T-helper 9 cell (primary cell): Measurements from ENCODE around the gene DOCK1.
"Not testable (repeated sequence)": the region's sequence is repeated elsewhere in the genome, so short reads cannot be mapped to it uniquely, and the experiment has no call there.

Experiments used
- DNase-seq: peaks from one replicate; pipeline ENCODE4 v3.0.0-alpha.2; 2020

Gene DOCK1

DNA sequence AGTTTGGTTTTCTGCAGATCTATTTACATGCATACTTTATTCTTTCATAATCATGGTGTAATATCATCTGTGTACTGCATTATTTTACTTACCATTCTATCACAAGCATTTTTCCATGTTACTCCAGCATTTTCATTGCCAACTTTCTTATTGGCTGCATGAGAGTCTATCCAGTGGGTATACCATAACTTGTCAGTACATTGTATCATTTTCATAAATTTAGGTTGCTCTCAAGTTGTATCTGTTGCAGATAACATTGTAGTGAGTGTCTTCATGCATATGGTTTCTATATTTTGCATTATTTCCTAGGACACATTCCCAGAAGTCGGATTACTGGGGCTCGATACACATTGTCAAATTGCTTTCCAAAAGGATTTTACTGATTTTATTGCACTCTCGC is 378.3 kb downstream of the DOCK1 start:
- no peak for DNase-seq

DNA sequence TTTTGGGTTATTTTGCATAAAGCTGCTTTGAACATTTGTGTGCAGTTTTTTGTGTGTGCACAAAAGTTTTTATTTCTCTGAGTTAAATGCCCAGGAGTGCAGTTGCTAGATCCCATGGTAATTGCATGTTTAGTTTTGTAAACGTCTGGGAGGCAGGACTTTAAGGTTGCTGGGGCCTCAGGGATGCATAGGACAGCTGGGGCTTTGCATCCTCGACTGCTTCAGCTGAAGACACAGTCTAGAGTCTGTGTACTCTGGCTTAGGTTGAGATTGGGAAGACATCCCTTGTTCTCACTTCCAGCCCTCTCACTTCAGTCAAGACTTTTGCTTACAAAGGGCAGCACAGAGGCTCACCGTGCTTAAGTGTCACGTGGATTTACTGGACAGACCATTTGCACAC is 385.6 kb downstream of the DOCK1 start:
- DNase-seq, result no peak

DNA sequence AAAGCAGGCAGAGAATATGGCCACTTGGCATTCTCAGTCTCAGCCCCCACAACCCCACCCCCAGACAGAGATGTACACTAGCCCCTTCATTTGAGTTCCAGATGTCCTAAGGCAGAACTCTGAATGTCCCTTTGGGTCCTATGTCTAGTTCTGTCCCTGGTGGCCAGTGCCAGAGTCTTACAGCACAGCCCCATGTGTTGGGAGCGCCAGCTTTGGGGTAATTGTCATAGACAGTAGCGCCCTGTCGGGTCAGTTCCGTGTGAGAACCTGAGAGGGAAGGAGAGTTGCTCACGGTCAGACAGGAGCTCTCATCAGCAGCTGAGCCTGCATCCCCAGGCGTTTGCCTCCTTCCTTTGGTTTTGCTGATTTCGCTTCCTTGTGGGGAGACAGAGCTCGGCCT is 386.1 kb downstream of the DOCK1 start:
- no peak for DNase-seq

DNA sequence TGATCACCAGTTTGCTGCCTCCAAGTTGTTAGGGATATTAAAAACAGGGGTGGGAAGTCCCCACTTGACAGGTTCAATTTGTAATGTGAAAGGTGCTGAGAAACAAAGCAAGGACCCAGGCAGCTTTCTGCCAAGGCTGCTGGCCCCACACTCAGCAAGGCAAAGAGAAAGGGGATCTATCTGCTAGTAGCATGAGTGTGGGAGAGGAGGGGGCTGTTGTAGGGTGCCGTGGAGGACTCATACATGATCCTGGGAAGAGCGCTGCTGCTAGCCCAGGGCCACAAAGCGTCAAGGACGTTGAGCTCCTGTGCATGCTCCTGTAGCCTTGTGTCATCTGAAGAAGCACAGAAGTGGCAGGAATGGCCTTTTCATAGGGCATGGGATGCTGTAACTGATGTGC is 387.7 kb downstream of the DOCK1 start:
- no peak for DNase-seq

DNA sequence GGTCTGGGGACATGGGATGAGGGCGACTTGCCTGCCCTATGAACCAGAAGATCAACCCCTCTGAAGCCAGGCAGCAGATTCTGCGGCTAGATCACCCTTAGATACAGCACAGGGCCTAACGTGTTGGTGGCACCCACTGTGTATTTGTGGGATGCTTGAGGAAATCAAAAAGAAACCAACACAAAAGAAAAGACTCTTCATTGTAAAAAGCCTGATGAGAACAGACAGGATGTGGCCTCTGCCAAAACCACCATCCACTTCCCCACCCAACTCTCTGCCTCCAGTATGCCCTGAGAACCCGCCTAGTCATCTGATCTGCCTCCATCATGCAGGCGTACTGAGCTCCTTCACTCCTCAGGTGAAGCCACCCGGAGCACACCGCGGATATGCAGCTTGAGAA is 388.4 kb downstream of the DOCK1 start:
- DNase-seq, result peak; percentile 8

DNA sequence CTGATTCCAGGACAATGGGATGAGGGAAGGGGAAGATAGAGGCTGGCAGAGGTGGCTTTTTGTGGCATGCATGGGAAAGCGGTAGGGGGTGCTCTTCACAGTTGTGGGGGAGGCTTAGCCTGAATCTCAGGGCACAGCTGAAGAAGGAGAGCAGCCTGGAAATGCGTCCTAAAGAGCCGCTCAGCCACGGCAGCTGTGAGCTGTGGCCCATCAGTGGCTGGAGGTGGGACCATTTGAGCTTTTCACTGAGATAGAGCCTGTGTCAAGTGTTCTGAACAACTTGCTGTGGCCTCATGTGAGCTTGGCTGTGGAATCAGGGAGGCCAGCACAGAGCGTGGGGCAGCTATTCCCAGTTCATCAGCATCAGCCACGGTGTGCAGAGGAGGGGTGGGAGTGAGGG is 391.5 kb downstream of the DOCK1 start:
- DNase-seq, result no peak

DNA sequence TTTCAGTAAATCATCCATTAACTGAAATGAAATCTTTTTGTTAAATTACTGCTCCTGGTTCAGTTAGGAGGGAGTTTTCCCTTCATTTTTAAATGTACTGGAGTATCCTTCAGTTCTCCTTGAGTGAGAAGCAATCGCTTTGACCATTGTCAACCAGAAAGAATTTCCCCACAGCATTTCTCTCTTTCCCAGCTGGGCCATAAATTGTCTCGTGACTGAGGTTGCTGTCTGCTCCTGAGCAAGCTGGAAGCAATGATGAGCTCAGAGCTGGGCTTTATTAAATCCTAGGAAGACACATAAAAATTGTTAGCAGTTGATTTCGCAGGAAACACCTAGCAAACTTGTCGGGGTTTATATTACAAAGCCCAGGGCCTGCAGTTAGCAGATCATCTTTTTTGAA is 393.2 kb downstream of the DOCK1 start:
- DNase-seq, result no peak

DNA sequence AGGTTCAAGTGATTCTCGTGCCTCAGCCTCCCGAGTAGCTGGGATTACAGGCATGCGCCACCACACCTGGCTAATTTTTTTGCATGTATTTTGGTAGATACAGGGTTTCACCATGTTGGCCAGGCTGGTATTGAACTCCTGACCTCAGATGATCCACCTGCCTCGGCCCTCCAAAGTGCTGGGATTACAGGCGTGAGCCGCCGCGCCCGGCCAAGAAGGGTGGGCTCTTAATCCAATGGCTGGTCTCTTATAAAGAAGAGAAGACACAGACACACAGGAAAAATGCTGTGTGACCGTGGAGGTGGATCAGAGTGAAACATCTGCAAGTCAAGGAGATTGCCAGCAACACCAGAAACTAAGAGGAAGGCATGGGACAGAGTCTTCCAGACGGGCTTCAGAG is 394.0 kb downstream of the DOCK1 start:
- DNase-seq, result not testable (repeated sequence)

DNA sequence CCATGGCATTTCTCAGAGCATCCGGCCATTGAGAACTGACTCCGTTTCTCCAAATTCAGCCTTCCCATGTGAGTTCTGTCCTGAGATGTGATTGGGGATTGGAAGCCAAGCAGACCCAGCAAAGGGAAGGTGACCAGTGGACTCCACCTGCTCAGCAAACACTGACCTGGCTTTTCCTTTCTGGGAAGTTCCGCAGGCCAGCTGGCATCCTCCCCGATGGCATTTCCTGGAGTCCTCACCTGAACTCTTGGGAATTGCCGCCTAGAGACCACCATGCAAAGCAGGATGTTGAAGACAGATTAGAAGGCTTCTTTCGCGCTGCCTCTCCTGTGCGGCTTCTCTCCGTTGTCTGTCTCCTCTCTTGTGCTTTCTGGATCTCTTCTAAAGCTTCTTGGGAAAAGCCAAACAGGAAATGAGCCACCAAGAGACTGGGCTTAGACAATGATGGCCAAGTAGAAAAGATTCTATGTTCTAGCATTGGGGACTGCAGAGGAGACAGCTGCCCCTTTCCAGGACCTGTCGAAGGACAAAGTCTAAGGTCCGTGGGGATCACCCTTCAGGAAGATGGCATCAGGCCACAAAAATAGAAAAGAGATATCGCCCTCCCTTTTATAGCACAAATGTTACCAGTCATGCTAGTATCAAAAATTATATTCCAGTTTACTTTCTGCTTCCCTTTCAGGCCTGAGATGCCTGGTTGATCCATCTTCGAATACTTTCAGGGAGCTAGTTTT is 394.9 kb downstream of the DOCK1 start:
- no peak for DNase-seq

DNA sequence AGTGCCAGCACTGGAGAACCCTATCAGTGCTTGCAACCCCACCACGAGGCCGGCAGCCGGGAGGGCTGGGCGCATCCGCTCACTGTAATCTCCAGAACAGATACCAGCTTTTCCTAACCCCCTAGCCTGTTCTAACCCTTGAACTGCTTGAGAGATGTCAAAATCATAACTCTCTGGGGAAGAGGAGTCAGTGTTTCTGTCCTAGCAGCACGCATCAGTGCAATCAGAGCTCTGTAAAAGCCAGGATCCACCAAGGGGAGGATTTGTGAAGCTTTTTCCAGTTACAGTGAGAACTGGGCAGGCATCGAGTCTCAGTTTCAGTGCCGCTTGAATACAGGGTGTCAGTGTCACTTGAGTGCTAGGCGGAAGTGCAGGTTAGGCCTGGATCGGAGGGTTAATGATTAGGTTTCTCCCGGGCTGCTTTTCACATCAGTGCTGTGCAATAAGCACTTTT is 395.7 kb downstream of the DOCK1 start:
- no peak for DNase-seq

DNA sequence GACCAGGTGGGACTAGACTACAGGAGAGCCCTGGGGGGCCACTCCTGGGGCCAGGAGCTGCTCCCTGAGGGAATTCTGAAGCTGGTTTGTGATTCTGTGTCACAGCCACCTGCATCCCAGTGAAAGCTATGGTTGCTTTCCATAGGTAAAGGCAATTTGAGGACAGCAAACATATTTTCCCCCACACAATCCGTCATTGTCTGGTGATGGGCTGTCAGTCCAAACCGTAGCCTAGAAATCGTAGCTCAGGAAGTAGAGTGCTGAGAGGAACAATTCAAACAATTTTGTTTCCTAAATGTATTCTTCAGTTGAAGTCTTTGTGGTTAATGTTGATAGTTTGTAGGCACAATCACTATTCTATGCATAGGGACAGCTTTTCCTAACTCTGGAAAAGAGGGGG is 397.1 kb downstream of the DOCK1 start:
- no peak for DNase-seq

DNA sequence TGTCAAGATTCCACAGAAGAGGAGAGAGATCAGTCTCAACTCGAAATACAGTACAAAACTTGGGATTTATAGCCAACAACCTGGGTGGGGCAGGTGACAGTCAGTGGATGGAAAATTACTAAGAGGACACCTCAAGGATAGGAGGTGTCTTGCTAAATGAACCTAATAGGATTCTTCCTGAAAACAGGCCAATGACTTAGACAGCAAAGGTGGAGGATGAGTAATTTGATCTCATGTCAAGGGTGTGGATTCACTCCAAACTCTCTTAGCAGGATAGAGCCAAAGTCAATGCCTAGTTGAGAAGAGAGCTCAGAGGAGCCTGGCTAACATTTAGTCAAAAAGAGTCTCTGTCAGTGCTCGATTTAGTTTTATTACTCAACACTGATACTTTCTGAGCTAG is 397.9 kb downstream of the DOCK1 start:
- no peak for DNase-seq

DNA sequence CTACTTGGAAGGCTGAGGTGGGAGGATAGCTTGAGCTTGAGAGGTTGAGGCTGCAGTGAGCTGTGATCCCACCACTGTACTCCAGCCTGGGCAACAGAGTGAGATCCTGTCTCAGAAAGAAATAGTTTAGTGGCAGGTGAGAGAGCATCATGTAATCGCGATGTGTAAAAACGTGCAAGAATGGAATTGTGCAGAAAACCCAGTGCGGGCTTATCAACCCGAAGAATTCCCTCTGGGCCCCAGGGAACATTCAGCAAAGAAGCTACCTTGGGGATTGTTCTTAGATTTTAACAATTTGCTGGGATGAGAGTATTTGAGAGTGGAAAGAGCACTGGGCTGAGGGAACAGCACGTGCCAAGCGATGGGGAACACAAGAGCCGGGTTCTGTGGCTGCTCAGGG is 398.5 kb downstream of the DOCK1 start:
- no peak for DNase-seq

DNA sequence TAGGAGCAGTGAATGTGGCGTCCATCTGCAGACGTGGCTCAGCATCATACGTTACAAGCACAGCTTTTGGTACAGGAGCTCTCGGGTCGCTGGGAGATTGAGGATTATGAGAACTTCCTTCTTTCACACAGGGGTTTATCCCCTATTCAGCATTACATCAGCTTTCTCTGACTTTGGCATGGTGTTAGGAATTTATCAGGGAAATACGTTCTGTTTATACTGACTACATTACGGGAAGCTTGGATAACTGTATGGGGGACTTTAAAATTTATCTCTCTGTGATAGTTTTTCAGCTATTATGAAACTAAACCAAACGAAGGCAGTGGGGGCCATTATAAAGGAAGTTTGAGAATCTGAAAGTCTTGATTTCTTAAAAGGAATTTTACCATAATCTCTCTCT is 401.3 kb downstream of the DOCK1 start:
- no peak for DNase-seq

DNA sequence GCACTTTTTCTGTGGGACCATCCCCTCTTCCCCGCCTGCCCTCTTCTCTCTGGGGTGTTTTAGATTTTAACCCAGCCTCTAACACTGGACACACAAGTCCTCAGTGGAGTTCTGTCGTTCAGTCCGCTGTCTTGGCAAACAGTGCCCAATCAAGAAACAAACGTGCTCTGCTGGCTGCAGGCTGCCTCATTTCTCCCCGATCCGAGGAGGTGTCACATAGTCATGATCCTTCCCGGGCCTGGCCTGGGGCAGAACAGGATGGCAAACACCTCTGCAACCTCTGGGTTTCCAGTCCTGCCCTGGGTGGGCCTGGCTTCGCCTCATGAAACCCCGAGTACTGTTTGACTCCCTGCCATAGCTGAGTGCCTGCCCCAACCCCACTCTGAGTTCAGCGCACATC is 402.1 kb downstream of the DOCK1 start:
- DNase-seq, result no peak

DNA sequence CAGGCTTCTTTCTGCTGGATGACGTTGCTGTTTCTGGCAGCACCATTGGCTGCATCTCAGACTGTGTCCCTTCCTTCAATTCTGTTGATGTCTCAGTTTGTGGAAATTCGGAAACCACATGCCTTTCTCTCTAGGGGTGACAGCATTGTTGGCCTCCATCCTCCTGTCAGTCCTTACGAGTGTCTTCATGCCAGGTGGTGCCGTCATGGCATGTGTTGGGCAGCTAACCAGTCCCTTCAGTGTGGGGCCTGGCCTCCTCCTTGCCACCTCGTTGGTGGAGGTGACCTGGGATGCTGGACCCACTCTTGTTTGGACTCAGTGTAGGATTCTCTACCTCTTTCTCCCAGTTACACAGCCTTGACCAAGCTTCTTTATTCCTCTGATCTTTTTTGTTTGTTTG is 402.8 kb downstream of the DOCK1 start:
- no peak for DNase-seq

DNA sequence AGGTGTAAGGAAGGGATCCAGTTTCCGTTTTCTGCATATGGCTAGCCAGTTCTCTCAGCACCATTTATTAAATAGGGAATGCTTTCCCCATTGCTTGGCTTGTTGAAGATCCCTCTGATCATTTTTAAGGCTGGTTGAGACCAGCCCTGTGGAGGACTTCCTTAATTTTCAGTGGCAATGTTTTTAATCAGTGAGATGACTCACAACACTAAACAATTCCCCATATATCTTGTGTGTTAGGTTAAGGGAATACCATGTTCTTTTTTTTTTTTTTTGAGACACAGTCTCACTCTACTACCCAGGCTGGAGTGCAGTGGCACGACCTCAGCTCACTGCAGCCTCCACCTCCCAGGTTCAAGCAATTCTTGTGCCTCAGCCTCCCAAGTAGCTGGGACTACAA is 404.4 kb downstream of the DOCK1 start:
- DNase-seq, result not testable (repeated sequence)

DNA sequence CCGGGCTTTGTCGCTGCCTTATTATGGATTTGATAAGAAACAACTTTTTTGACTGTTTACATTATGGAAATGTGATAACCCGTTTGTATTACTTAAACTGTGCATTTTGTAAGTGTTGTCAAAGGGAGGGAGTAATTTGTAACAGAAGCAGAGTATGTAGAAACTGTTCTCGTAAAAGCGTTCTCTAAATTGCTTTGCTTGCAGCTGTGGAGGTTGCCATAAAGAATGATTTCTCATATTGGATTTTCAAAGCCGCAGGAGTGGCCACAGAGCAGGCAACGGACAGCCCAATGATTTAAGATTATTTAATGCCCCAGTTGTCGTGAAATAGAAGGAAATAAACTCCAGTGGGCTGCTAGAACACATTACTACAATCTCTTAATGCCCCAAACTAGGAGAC is 405.2 kb downstream of the DOCK1 start:
- DNase-seq, result no peak

DNA sequence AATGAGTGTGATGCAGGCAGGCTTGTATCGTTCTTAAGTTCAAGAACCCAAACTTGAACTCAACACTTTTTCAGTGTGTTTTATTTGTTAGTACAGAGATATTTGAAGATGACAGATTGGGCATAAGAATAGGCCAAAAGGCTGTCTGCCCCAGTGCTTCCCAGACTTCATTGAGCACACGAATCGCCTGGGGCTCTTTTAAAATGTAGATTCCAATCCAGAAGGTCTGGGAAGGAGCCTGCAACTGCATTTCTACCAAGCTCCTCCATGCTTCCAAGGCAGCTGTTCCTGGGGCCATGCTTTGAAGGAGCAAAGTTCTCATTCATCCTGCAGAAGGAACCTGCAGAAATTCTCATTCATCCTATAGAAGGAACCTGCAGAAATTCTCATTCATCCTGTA is 405.7 kb downstream of the DOCK1 start:
- no peak for DNase-seq

DNA sequence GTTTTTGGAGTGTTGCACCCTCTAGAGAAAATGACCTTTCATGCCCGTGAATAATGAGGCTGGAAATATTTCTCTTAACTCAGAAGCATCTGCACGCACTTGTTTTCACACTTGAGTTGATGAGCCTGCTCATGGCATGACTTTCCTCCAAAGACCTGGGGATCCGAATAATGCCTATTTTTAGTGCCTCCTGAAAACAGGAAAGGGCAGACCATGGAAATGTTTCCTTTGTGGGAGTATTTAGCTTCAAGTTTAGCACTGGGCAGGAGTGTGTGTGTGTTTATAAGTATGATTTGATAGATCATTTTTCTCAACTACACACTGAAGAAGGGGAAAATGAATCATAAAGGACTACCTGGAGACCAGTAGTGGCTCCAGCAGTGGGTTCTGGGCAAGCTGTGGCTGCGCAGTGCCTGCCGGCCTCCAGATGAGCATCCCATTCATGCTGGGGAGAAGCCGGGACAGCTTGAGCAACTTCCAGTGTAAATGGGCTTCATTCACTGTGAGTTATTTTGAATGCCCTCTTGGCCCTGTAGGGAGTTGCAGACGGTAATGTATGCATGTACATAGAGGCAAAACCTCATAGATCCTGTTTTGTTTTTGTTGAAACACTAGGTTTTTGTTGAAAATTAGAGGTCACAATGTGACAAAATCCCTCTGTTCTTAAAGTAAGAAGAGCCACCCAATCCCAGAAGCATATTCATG is 408.9 kb downstream of the DOCK1 start:
- DNase-seq, result no peak

DNA sequence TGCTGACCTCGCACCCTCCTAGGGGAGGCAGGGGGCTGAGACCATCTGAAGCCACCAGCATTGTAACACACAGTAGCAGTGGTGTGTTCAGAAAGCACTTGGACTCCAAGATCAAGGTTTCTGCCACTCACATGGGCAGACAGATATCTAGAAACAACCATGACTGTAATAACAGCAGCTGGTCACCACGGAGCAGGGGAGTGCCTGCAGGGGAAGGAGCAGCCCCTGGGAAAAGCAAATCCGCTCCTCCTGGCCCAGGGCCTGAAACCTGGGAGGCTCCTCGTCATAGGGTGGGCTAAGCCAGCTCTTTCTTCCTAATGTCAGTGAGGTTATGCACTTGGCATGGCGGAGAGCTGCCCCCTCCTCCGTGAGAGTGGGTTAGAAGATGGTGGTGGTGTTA is 409.6 kb downstream of the DOCK1 start:
- no peak for DNase-seq

DNA sequence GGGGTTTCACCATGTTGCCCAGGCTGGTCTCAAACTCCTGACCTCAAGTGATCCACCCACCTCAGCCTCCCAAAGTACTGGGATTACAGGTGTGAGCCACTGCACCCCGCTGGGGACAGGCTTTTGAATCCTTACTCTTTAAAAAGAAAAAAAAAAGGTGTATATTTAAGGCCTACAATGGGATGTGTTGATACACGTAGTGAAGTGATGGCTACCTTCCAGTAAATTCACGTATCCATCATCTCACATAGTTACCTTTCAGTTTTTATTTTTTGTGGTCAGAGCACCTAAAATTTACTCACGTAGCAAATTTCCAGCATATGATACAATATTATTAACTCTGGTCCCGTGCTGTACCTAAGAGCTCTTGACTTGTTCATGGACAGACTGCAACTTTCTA is 410.7 kb downstream of the DOCK1 start:
- DNase-seq, result no peak

DNA sequence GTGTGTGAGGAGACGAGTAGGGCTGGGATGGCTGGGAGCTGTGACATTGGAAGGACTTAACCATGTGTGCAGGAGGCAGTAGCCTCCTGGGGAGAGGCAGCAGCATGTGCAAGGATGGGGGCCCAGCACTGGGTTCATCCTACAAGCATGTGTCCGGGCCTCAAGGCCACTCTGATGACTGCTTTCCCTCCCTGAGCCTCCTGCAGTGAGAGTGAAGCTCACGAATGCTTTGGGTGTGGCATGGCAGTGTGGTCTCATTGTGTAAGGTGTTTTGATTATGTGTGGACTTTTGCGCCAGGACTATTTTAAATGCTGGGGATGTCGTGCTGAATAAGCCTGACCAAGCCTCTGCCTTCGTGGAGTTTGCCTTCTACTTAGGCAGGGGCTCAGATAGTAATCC is 413.2 kb downstream of the DOCK1 start:
- no peak for DNase-seq

DNA sequence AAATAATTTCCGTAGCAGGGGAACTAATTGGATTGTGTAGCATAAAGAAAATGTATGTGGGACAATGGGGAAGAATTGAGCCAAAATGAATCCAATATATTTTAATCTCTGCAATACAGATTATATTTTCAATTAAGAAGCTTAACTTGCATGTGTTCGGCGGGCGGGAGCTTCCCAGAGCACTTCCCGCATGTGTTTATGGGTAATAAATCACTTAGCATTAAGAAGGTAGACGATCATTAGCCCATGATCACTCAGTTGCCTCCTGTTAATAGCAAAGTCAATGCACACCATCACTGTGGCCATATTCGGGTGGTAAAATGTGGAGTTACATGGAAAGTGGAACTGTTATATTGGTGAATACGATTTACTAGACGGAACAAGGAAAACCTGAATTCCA is 414.0 kb downstream of the DOCK1 start:
- DNase-seq, result no peak

DNA sequence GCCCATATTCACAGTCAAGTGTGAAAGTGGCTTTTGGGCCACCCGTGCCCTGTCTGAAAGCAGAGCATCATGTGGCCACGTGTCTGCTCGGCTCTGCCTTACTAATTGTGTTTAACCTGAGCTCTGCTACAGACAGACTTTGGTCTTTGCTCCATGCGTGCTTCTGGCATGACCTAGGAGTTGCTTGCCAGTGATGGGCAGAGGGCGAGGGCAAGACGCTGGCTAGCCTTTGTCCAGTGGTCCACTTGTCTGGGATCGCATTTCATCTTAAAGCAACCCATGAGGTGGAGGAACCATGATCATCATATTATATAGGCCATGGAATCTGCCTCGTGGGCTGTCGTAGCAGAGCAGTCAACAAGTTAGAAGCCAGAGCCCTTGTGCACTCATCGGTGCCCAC is 414.5 kb downstream of the DOCK1 start:
- no peak for DNase-seq
